B cell (primary cell): ENCODE results near the gene API5. TPM values are rescaled to one million over a fixed set of nuclear protein-coding genes. Genes with fewer than 3 reads are reported as not detected.

ENCODE experiments used
- ATAC-seq: fragments of 200-7000 bp; cut with Tn5 transposase; one replicate; pipeline ENCODE4 v1.10.0; 2021; ENCODE audit warnings: low read depth, mild to moderate bottlenecking, moderate number of reproducible peaks, moderate library complexity
- CTCF ChIA-PET: fragments of 350-600 bp; sonication (Branson Sonifier 250); formaldehyde crosslinking; loops from one replicate; lab custom pipeline; 2021; ENCODE audit warnings: antibody characterized with exemption, inconsistent platforms; lab: Charles Lee
- POLR2A ChIA-PET: fragments of 350-600 bp; sonication (Branson Sonifier 250); formaldehyde crosslinking; loops from one replicate; lab custom pipeline; 2021; ENCODE audit warnings: antibody characterized with exemption; lab: Charles Lee
- DNase-seq: peaks from one replicate; pipeline ENCODE4 v3.0.0; 2013
- H2AFZ ChIP-seq: 2 replicates; pipeline ENCODE4 v1.6.1; 2012; ENCODE audit warnings: mild to moderate bottlenecking, low read depth, low read length; ENCODE audit not compliant: insufficient read depth, poor library complexity, severe bottlenecking
- H3K27ac ChIP-seq, 2 donors: 1 replicate in 1 of 2; 2 replicates in 1 of 2; pipeline ENCODE4 v1.5.1; 2012 to 2013; ENCODE audit warnings: low read length in 2 of 2, mild to moderate bottlenecking in 2 of 2, moderate library complexity in 1 of 2
- H3K27me3 ChIP-seq, 4 experiments: fragments of 200-600 bp in 1 of 4; sonication (generic) in 1 of 4; replicated peaks in 1 of 4; 1 replicate in 2 of 4; 2 replicates in 2 of 4; pipeline versions ENCODE4 v1.6.1 to v1.7.0; 2013 to 2016; ENCODE audit warnings: low read length in 3 of 4, mild to moderate bottlenecking in 2 of 4, mixed read lengths in 1 of 4, moderate library complexity in 1 of 4; ENCODE audit not compliant: insufficient read depth in 4 of 4, control insufficient read depth in 3 of 4; ENCODE audit errors: control extremely low read depth in 1 of 4
- H3K36me3 ChIP-seq, 2 experiments: replicated peaks in 1 of 2; 1 replicate in 1 of 2; 2 replicates in 1 of 2; pipeline versions ENCODE4 v1.6.1 to v1.7.1; 2013; ENCODE audit warnings: low read length in 1 of 2; ENCODE audit not compliant: insufficient read depth in 2 of 2, control insufficient read depth in 1 of 2; ENCODE audit errors: control extremely low read depth in 1 of 2, extremely low read depth in 1 of 2
- H3K4me1 ChIP-seq, 2 donors: fragments of 200-600 bp in 1 of 2; sonication (generic) in 1 of 2; 1 replicate in 1 of 2; 2 replicates in 1 of 2; pipeline versions ENCODE4 v1.5.1 to v1.6.1; 2013 to 2017; ENCODE audit warnings: low read length in 2 of 2; ENCODE audit not compliant: control insufficient read depth in 2 of 2, insufficient read depth in 2 of 2
- H3K4me2 ChIP-seq: replicated peaks from 2 replicates; pipeline ENCODE3; 2012; ENCODE audit warnings: mild to moderate bottlenecking, low read depth, low read length; ENCODE audit not compliant: poor library complexity, severe bottlenecking
- H3K4me3 ChIP-seq, 5 experiments: fragments of 200-600 bp in 1 of 5; sonication (generic) in 1 of 5; 1 replicate in 3 of 5; 2 replicates in 2 of 5; pipeline versions ENCODE4 v1.5.1 to v1.7.0; 2011 to 2016; ENCODE audit warnings: low read length in 4 of 5, mild to moderate bottlenecking in 4 of 5, low read depth in 2 of 5, control low read depth in 1 of 5, moderate library complexity in 1 of 5; ENCODE audit not compliant: insufficient read depth in 1 of 5; ENCODE audit errors: control extremely low read depth in 1 of 5, extremely low read depth in 1 of 5
- H3K79me2 ChIP-seq: fragments of 200-600 bp; sonication (generic); one replicate; pipeline ENCODE4 v1.6.0; 2016; ENCODE audit warnings: low read length; ENCODE audit not compliant: control insufficient read depth, insufficient read depth
- H3K9ac ChIP-seq: fragments of 200-600 bp; sonication (generic); 2 replicates; pipeline ENCODE4 v1.6.1; 2017; ENCODE audit warnings: mild to moderate bottlenecking, low read length, moderate library complexity
- H3K9me3 ChIP-seq, 3 donors: one replicate each; pipeline versions ENCODE4 v1.6.1 to v1.7.1; 2013; ENCODE audit warnings: low read length in 2 of 3; ENCODE audit not compliant: control insufficient read depth in 2 of 3, insufficient read depth in 1 of 3; ENCODE audit errors: control extremely low read depth in 1 of 3
- H4K20me1 ChIP-seq: 2 replicates; pipeline ENCODE4 v1.6.0; 2012; ENCODE audit warnings: mild to moderate bottlenecking, low read length; ENCODE audit not compliant: insufficient read depth, control insufficient read depth, poor library complexity, severe bottlenecking
- H3K27ac Mint-ChIP-seq: one replicate; pipeline ENCODE4 v1.8.0; 2021; ENCODE audit warnings: mixed read lengths
- H3K27me3 Mint-ChIP-seq: one replicate; pipeline ENCODE4 v1.8.0; 2021; ENCODE audit warnings: mixed read lengths
- H3K4me1 Mint-ChIP-seq: one replicate; pipeline ENCODE4 v1.8.0; 2021; ENCODE audit warnings: mixed read lengths
- H3K4me3 Mint-ChIP-seq: one replicate; pipeline ENCODE4 v1.8.0; 2021; ENCODE audit warnings: mixed read lengths
- H3K9me3 Mint-ChIP-seq: one replicate; pipeline ENCODE4 v1.8.0; 2022; ENCODE audit warnings: mixed read lengths; ENCODE audit not compliant: insufficient read depth
- EZH2 ChIP-seq: IDR thresholded peaks from 2 replicates; pipeline ENCODE4 v1.6.1; 2012; ENCODE audit warnings: borderline replicate concordance, low read depth, mild to moderate bottlenecking, moderate library complexity, low read length; ENCODE audit not compliant: insufficient read depth, poor library complexity, severe bottlenecking
- WGBS: methylation state at CpG from one replicate; pipeline ENCODE4 v1.1.5; 2013; ENCODE audit warnings: missing lambda C conversion rate; ENCODE audit not compliant: insufficient coverage; 5-methylcytosine and 5-hydroxymethylcytosine counted together
- intact Hi-C: fragments of 100-400 bp; cut with micrococcal nuclease; formaldehyde crosslinking; loops from one replicate; pipeline ENCODE4 v1.10.0; 2022
- polyA plus RNA-seq: library from polyadenylated mRNA; depleted of rRNA; stranded (reverse); fragments of >200 nt; gene quantifications from 2 replicates; pipeline ENCODE4 v1.2.3, GENCODE V29; 2012
- total RNA-seq, 2 donors: library from RNA; stranded (reverse); fragments of 120-200 nt in 1 of 2; gene quantifications; 1 replicate in 1 of 2; 2 replicates in 1 of 2; pipeline versions ENCODE4 v1.2.3 to v1.2.4, GENCODE V29; 2013 to 2022
- TF ChIP-seq, protein P1 (sequence below): fragments of 200-600 bp; IDR thresholded peaks from one replicate; pipeline ENCODE4 v1.8.0; 2022; ENCODE audit warnings: antibody characterized with exemption, mild to moderate bottlenecking

API5 gene
- total and polyA plus RNA-seq, 2 donors (not counting 1 experiment from before 2014, with no cell fraction given) = 16.6 to 94.7 TPM

DNA sequence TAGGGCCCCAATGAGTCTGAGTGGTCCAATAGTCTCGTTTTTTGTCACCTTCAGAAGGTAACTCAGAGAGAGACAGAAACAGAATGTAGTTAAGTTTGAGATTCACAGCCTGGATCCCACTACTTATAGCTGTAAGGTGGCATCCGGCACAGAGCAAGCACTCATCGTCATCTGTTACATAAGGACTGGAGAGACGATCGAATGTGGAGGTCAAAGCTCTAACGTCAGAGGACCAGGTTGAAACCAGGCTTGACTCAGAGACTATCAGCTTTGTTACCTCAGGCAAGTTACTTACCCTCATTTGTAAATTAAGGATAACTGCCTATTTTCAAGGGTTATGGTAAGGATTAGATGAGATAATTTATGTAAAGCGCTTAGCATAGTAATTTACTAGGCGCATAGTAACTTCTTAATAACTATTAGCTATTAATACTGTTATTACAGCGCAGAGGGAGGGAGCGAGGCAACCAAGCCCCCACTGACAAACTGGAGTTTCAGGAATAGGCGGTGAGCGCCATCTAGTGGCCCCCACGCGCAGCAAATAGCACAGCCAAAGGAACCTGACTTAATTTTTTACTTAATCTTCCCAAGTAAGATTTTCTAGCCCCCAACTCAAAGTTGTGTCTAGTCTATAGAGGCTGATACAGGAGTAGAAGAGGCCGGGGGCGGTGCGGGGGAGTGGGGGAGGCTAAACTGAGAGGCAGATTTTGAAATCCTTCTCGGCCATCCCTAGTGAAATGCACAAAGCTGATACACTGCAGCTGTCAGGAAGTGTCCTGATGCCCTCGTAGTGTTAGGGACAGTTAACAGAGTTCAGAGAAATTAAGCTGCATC, 29.0 kb upstream of the API5 start:
- no peaks in the 10 kb centered on the region for H3K79me2 ChIP-seq
- H3K27ac ChIP-seq = no peak overlapping the region
- peak overlapping the region; percentile 25 for H2AFZ ChIP-seq
- DNase-seq (peak; percentile 33), ATAC-seq (no peak)
- no peak overlapping the region for H3K4me3 ChIP-seq
- ChIA-PET POLR2A (no interaction called here), CTCF (interaction anchor here (0.6 to 2.1 kb wide), 12 partner anchors 10 to 1823 kb away, joined by 3 to 8 read pairs (median 4); partner anchors contain the start of genes API5 and LRRC4C)
- Mint-ChIP-seq H3K4me1 (no peaks in the 10 kb centered on the region), H3K27ac (no peak overlapping the region), H3K4me3 (no peak overlapping the region), H3K9me3 (no peaks in the 10 kb centered on the region), H3K27me3 (peaks cover 11% of the 10 kb centered on the region)
- H3K9me3 ChIP-seq = no peaks in the 10 kb centered on the region
- no peaks in the 10 kb centered on the region for H3K36me3 ChIP-seq
- H3K27me3 ChIP-seq = peaks cover 0 to 7% (median 2%) of the 10 kb centered on the region in 4 experiments
- H3K9ac ChIP-seq = no peak overlapping the region
- no peak for TF ChIP-seq EZH2
- TF ChIP-seq, protein P1, sequence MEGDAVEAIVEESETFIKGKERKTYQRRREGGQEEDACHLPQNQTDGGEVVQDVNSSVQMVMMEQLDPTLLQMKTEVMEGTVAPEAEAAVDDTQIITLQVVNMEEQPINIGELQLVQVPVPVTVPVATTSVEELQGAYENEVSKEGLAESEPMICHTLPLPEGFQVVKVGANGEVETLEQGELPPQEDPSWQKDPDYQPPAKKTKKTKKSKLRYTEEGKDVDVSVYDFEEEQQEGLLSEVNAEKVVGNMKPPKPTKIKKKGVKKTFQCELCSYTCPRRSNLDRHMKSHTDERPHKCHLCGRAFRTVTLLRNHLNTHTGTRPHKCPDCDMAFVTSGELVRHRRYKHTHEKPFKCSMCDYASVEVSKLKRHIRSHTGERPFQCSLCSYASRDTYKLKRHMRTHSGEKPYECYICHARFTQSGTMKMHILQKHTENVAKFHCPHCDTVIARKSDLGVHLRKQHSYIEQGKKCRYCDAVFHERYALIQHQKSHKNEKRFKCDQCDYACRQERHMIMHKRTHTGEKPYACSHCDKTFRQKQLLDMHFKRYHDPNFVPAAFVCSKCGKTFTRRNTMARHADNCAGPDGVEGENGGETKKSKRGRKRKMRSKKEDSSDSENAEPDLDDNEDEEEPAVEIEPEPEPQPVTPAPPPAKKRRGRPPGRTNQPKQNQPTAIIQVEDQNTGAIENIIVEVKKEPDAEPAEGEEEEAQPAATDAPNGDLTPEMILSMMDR = peak; percentile 90
- intact Hi-C loops = no loop called here
- no peaks in the 10 kb centered on the region for H3K4me1 ChIP-seq
- no peak overlapping the region for H3K4me2 ChIP-seq
- H4K20me1 ChIP-seq = no peaks in the 10 kb centered on the region
- 30% methylated on average over 6 of the region's 19 CpGs for whole genome bisulfite sequencing

DNA sequence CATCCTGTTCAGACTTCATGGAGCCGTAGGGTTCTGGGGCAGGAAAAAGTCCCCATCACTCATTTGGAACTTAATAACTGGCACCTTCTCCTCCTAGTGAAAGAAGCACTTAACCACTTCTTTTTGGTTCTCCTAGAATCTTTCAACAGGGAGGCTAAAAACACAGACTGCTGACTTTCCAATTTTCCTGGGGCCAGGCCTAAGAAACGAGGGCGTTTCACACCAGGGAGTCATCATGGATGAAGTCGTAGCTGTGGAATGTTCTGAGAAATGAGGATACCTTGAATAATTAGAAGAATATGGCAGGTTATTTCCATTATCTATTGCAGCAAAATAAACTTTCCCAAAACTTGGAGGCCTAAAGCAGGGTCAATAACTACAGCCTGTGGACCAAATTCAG, 26.0 kb upstream of the API5 start:
- WGBS = 100% methylated on average over 1 of the region's 4 CpGs
- peaks cover 0 to 7% (median 4%) of the 10 kb centered on the region in 4 experiments for H3K27me3 ChIP-seq
- H3K4me3 ChIP-seq = no peak overlapping the region
- H3K27ac ChIP-seq = no peak overlapping the region
- peaks cover 6% of the 10 kb centered on the region for H3K27me3 Mint-ChIP-seq
- ATAC-seq (no peak), DNase-seq (no peak)
- peaks cover 0 to 6% (median 0%) of the 10 kb centered on the region in 3 donors for H3K9me3 ChIP-seq
- no peak overlapping the region for H3K9ac ChIP-seq
- H3K4me1 ChIP-seq = no peaks in the 10 kb centered on the region
- H3K79me2 ChIP-seq = no peaks in the 10 kb centered on the region
- ChIA-PET POLR2A (no interaction called here), CTCF (no interaction called here)
- no peaks in the 10 kb centered on the region for H4K20me1 ChIP-seq
- no peak overlapping the region for H2AFZ ChIP-seq
- H3K4me3 Mint-ChIP-seq = no peak overlapping the region
- H3K4me1 Mint-ChIP-seq = no peaks in the 10 kb centered on the region
- intact Hi-C loops = no loop called here
- H3K4me2 ChIP-seq = no peak overlapping the region
- no peak for TF ChIP-seq EZH2
- TF ChIP-seq, protein P1 = no peak
- H3K27ac Mint-ChIP-seq = no peak overlapping the region
- H3K36me3 ChIP-seq = no peaks in the 10 kb centered on the region
- H3K9me3 Mint-ChIP-seq = peaks cover 2% of the 10 kb centered on the region
